Activated B cell treated with CpG ODN at 0.5 μM for 24 hours (primary cell): Measurements from ENCODE around the gene PLEKHA6. TPM values are rescaled to one million over a fixed set of nuclear protein-coding genes. Genes with fewer than 3 reads are reported as not detected.

Experiments
- ATAC-seq: fragments of 200-7000 bp; cut with Tn5 transposase; one replicate; pipeline ENCODE4 v1.10.0; 2021; ENCODE audit warnings: low read depth, mild to moderate bottlenecking, moderate library complexity
- CTCF ChIA-PET: fragments of 350-600 bp; sonication (Branson Sonifier 250); formaldehyde crosslinking; loops from one replicate; lab custom pipeline; 2021; ENCODE audit warnings: antibody characterized with exemption; lab: Charles Lee
- POLR2A ChIA-PET: fragments of 350-600 bp; sonication (Branson Sonifier 250); formaldehyde crosslinking; loops from one replicate; lab custom pipeline; 2021; ENCODE audit warnings: antibody characterized with exemption; lab: Charles Lee
- DNase-seq: peaks from one replicate; pipeline ENCODE4 v3.0.0; 2022
- H3K27ac Mint-ChIP-seq: one replicate; pipeline ENCODE4 v1.8.0; 2020; ENCODE audit warnings: mixed read lengths
- H3K27me3 Mint-ChIP-seq: one replicate; pipeline ENCODE4 v1.8.0; 2021; ENCODE audit warnings: mixed read lengths
- H3K36me3 Mint-ChIP-seq: one replicate; pipeline ENCODE4 v1.8.0; 2021; ENCODE audit warnings: low read depth, mixed read lengths
- H3K4me1 Mint-ChIP-seq: one replicate; pipeline ENCODE4 v1.8.0; 2021; ENCODE audit warnings: mixed read lengths
- H3K4me3 Mint-ChIP-seq: one replicate; pipeline ENCODE4 v1.8.0; 2020; ENCODE audit warnings: mild to moderate bottlenecking, mixed read lengths
- H3K9me3 Mint-ChIP-seq: one replicate; pipeline ENCODE4 v1.8.0; 2020; ENCODE audit warnings: mixed read lengths
- CTCF ChIP-seq: fragments of 200-600 bp; IDR thresholded peaks from one replicate; pipeline ENCODE4 v1.8.0; 2022; ENCODE audit warnings: antibody characterized with exemption, mild to moderate bottlenecking
- intact Hi-C: fragments of 100-400 bp; cut with micrococcal nuclease; formaldehyde crosslinking; loops from one replicate; pipeline ENCODE4 v1.15.1; 2024
- total RNA-seq: library from RNA; stranded (reverse); gene quantifications from 2 replicates; pipeline ENCODE4 v1.2.3, GENCODE V29; 2022

PLEKHA6 gene
- total RNA-seq, 1 donor from 2014 or later = 0.62 TPM

GRCh38 chr1:204177133-204177532, 182.6 kb downstream of the PLEKHA6 start:
- Mint-ChIP-seq H3K4me1 (no peaks in the 10 kb centered on the region), H3K27me3 (peaks cover 4% of the 10 kb centered on the region), H3K36me3 (no peaks in the 10 kb centered on the region), H3K9me3 (peaks cover 3% of the 10 kb centered on the region), H3K4me3 (no peak overlapping the region), H3K27ac (no peak overlapping the region)
- ChIA-PET CTCF (no interaction called here), POLR2A (no interaction called here)
- ATAC-seq (no peak), DNase-seq (no peak)
- intact Hi-C loops = no loop called here
- TF ChIP-seq CTCF = no peak

GRCh38 chr1:204176049-204176448, 183.7 kb downstream of the PLEKHA6 start:
- DNase-seq (no peak), ATAC-seq (no peak)
- intact Hi-C loops = no loop called here
- H3K4me3 Mint-ChIP-seq = no peak overlapping the region
- H3K27ac Mint-ChIP-seq = no peak overlapping the region
- POLR2A ChIA-PET = no interaction called here
- CTCF ChIA-PET = interaction anchor here (1.4 kb wide), 1 partner anchor 9 kb away, joined by 3 read pairs; no protein-coding TSS in a partner anchor
- TF ChIP-seq CTCF = no peak
- H3K36me3 Mint-ChIP-seq = peaks cover 3% of the 10 kb centered on the region
- H3K9me3 Mint-ChIP-seq = peaks cover 3% of the 10 kb centered on the region
- H3K4me1 Mint-ChIP-seq = no peaks in the 10 kb centered on the region
- peaks cover 4% of the 10 kb centered on the region for H3K27me3 Mint-ChIP-seq

GRCh38 chr1:204174958-204175357, 184.8 kb downstream of the PLEKHA6 start:
- no peak for ATAC-seq
- CTCF ChIA-PET = no interaction called here
- intact Hi-C loops = no loop called here
- peaks cover 4% of the 10 kb centered on the region for H3K27me3 Mint-ChIP-seq
- no peak overlapping the region for H3K4me3 Mint-ChIP-seq
- no peaks in the 10 kb centered on the region for H3K4me1 Mint-ChIP-seq
- no peak overlapping the region for H3K27ac Mint-ChIP-seq
- peaks cover 11% of the 10 kb centered on the region for H3K9me3 Mint-ChIP-seq
- H3K36me3 Mint-ChIP-seq = peaks cover 5% of the 10 kb centered on the region
- POLR2A ChIA-PET = no interaction called here
- TF ChIP-seq CTCF = no peak
- DNase-seq = no peak

- CTCF ChIA-PET = interaction anchor here (2.3 kb wide), 1 partner anchor 10 kb away, joined by 9 read pairs; no protein-coding TSS in a partner anchor
- Mint-ChIP-seq H3K27ac (no peak overlapping the region), H3K9me3 (peaks cover 20% of the 10 kb centered on the region), H3K4me1 (no peaks in the 10 kb centered on the region), H3K4me3 (no peak overlapping the region), H3K36me3 (peaks cover 5% of the 10 kb centered on the region), H3K27me3 (peaks cover 4% of the 10 kb centered on the region)
- no peak for ATAC-seq
- POLR2A ChIA-PET = no interaction called here
- TF ChIP-seq CTCF = no peak
- intact Hi-C loops = no loop called here
- DNase-seq = no peak
Measured at GRCh38 chr1:204172404-204173029, 187.2 kb downstream of the PLEKHA6 start.

- peaks cover 23% of the 10 kb centered on the region for H3K9me3 Mint-ChIP-seq
- no peak overlapping the region for H3K27ac Mint-ChIP-seq
- ATAC-seq (no peak), DNase-seq (no peak)
- H3K4me1 Mint-ChIP-seq = no peaks in the 10 kb centered on the region
- no peak for TF ChIP-seq CTCF
- ChIA-PET CTCF (interaction anchor here (2.3 kb wide), 1 partner anchor 9 kb away, joined by 9 read pairs; no protein-coding TSS in a partner anchor), POLR2A (no interaction called here)
- no peak overlapping the region for H3K4me3 Mint-ChIP-seq
- H3K36me3 Mint-ChIP-seq = peaks cover 5% of the 10 kb centered on the region
- intact Hi-C loops = no loop called here
- H3K27me3 Mint-ChIP-seq = peaks cover 6% of the 10 kb centered on the region
Measured at GRCh38 chr1:204171751-204172178, 188.0 kb downstream of the PLEKHA6 start.
